Measurements from ENCODE around the gene THNSL1.

Gene THNSL1

DNA sequence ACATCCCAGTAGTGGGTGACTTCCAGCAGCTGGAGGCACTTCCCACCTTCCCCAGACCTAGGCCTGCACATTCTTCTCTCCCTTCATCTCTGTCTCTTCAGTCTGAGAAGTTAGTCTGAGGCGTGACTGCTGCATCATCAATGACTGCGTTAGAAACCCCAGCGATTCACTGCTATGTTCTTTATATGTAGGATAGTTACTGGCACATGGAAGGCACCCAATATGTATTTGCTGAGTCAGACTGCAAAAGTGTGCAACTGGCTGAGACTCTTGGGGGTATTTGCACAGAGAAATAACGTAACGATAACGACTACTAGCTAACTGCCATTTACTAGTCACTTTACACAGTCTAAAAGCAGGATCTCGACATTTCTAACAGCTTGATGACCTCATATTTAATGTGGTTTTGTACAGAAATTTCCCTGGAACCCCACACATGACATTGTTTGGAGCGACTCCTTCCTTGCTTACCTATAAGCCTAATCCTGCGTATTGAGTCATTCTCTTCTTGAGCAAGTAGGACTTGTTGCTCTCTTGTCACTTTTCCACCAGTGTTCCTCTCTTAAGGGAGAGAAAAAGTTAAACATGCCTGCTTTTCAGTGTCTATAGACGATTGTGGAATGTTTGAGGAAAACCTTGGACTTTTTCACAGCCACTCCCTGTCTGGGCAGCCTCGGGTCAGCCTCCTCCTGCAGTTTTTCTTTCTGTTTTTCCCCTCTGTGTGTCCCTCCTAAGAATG, 45.5 kb downstream of the THNSL1 start:
- DNase-seq: peak; percentile 26

DNA sequence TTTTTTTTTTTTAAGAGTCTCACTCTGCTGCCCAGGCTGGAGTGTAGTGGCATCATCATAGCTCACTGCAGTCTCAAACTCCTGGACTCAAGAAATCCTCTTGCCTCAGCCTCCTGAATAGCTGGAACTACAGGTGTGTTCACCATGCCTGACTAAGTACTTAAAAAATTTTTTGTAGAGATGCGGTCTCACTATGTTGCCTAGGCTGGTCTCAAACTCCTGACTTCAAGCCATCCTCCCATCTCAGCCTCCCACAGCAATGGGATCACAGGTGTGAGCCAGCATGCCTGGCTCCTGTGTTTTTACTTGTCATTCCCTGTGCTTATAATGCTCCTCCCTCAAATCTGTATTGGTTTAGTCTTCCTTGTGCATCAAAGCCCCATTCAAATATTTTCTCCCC, 46.7 kb downstream of the THNSL1 start:
- no peak for DNase-seq

DNA sequence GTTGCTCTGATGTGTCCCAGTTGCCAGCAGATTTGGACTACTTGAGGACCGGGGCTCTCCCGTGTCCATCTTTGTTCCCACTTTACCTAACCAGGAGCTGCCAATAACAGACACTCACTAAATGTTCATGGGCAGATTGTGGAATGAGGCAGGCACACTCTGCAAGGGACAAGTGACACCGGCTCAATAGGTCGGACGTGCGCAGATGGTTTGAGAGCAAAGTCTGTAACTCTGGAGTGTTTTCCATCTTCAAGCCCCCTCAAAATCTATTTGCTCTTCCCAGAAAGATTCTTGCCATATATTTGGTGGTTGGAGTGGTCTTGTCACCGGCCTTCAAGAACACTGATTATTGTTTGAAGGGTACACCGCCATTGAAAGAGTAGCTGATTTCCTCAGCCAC, 47.2 kb downstream of the THNSL1 start:
- DNase-seq: no peak

DNA sequence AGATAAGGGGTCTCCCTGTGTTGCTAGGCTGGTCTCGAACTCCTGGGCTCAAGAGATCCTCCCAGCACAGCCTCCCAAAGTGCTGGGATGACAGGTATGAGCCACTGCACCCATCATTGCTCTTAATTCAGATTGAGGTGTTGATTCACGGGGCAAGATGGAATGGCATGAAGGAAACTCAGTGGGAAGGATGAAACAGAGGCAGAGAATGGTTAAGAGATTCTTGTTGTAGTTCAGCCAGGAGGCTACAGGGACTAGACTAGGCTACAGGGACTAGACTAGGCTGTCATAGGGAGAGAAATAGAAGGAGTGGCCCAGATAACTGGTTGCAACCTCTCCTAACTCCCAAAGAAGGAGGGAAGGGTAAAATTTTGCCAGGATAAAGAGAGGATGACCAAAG, 48.0 kb downstream of the THNSL1 start:
- DNase-seq: no peak

DNA sequence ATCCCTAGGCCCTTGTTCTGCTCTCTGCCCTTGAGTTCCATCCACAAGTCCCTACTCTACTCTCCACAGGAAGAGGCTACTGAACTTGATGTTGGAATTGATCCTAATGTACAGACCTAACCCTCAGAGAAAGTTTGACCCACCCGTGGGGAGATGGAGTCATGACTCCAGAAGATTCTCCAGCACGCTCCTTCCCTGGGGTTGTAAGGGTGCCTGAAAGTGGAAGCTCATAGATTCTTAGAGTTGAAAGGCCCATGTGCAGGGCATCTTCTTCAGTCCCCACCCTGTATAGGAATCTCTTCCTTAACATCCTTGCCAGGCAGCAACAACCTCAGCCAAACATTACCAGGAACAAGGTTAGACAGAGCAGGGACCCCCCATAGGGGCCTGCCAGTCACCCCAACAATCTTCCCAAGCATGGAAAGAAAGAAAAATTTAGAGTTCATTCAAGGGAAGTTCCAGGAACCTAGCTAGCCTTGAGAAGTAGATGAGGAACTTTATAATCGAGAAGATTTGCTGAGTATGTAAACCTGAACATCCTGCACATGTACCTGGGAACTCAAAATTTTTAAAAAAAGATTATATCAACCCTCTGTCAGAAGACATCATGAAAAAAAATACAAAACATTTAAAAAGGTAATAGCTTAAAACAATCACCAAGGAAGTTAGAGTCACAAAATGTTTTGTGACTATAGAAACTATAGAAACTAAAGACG, 49.5 kb downstream of the THNSL1 start:
- DNase-seq: no peak

DNA sequence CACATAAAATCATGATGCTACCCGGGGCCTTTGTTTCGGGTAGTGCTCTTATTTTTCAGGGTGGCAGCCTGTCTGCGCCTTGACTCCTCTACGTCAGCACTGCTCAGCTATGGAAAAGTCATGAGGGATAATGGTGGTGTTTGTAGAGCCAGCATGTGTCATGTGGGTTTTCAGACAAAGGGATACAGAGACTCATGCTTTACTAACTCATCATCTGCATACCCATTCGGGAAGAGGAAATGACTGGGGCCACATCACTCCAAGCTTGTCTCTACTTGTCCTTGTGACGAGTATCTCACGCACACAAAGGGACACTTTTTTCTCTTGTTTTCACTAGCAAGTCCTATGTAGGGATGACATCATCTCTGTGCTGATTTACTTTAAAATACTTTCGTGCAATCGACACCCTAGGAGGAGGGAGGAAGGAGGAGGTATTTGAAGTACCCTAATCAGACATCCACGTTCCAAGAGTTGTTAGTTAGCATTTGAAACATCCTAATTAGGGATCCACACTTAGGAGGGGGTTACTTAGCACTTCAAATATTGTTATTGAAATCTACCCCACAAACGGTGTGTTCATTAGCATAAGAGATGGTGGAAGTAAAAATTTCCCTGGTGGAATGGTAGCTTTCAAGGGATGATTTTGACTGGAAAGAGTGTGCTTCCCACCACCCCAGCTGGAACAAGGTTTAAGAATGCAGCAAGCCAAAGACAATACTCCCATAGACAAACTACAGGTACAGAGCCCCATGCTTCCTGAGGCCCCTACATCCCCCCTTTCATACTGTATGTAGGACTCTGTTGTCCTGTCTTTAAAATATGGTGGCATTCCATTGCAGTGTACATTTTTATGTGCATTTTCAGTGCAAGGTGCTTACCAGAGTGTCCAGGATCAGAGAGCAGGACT, 52.0 kb downstream of the THNSL1 start:
- DNase-seq: no peak

DNA sequence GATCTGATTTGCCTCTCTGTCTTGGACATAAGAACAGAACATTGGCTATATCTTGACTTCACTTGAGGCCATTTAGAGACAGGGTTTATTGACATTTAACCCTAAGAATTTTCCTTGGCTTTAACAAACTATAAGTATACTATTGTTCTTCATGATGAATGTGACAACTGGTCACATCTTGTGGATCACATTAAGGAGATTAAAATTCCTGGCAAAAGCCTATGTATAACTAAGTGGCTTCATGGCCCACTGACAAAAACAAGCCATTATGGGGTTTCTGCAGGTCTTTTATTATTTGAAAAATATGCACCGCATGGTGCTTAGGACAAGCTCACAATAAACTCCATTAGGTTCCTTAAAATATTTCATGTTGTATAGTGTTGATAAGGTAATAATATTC, 54.8 kb downstream of the THNSL1 start:
- no peak for DNase-seq

DNA sequence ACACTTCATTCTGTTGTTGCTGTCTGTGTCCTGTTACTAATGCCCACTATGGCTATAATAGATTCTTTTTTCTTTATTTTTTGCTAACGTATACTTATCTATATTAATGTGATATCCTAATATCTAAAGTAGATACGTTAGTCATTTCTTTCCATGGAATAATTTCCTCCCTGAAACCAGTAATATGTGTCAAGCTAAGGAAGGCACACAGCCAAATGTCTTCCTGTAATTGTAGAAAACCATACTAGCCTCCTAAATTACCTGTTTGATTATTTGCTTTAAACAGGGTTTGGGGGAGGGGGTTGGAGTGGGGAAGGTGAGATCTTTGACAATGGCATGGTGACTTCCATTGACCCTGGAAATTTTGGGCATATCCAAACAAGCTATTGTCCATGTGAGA, 56.4 kb downstream of the THNSL1 start:
- no peak for DNase-seq

DNA sequence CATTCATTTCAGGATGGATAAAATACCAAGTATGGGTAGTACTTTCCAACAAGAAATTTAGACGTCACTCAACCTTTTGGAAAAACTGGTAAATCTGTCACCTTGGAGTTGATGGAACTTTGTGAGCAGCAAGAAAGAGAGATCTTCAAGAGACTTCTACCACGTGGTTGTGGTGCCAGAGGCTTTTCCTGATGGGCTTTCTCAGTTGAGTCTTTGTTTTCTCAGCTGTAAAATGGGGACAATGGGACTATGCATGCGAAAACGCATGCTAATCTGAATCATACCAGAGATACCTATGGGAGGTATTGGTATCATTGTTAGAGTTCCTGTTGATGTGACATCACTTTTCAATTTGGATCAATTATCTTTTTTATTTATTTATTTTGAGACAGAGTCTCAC, 59.4 kb downstream of the THNSL1 start:
- DNase-seq: no peak
